Activated T-cell treated with anti-CD3 and anti-CD28 coated beads, Interleukin-2, amount 50 U/mL, for 48 hours (primary cell): Measurements from ENCODE around the gene NID1.

Source experiments
- DNase-seq, 2 experiments: peaks; one replicate each; pipeline ENCODE4 v3.0.0-alpha.2; 2020

NID1 gene

GRCh38 chr1:235952950-235953615 lies 111.8 kb downstream of the NID1 start:
- DNase-seq = no peak

GRCh38 chr1:235951661-235952060 lies 113.2 kb downstream of the NID1 start:
- no peak for DNase-seq

- no peak for DNase-seq
Observed at GRCh38 chr1:235950318-235950717, 114.6 kb downstream of the NID1 start.

- no peak for DNase-seq
Observed at GRCh38 chr1:235948774-235949427, 116.0 kb downstream of the NID1 start.

GRCh38 chr1:235947989-235948388 lies 116.9 kb downstream of the NID1 start:
- no peak for DNase-seq

GRCh38 chr1:235946571-235946981 lies 118.3 kb downstream of the NID1 start:
- no peak for DNase-seq

- no peak for DNase-seq
Observed at GRCh38 chr1:235945775-235946570, 118.9 kb downstream of the NID1 start.

GRCh38 chr1:235943581-235944114 lies 121.2 kb downstream of the NID1 start:
- DNase-seq = no peak

GRCh38 chr1:235942979-235943575 lies 121.8 kb downstream of the NID1 start:
- no peak for DNase-seq

GRCh38 chr1:235942625-235942934 lies 122.3 kb downstream of the NID1 start:
- DNase-seq = no peak

- DNase-seq = no peak
Observed at GRCh38 chr1:235941876-235942624, 122.8 kb downstream of the NID1 start.

GRCh38 chr1:235940285-235940684 lies 124.6 kb downstream of the NID1 start:
- no peak for DNase-seq

- no peak for DNase-seq
Observed at GRCh38 chr1:235939480-235939775, 125.5 kb downstream of the NID1 start.

- no peak for DNase-seq
Observed at GRCh38 chr1:235938709-235939479, 126.0 kb downstream of the NID1 start.

- no peak for DNase-seq
Observed at GRCh38 chr1:235937123-235937522, 127.8 kb downstream of the NID1 start.

GRCh38 chr1:235935235-235936225 lies 129.4 kb downstream of the NID1 start:
- DNase-seq = no peak

- no peak for DNase-seq
Observed at GRCh38 chr1:235933766-235934116, 131.1 kb downstream of the NID1 start.

- DNase-seq = no peak
Observed at GRCh38 chr1:235933017-235933765, 131.7 kb downstream of the NID1 start.

- DNase-seq = no peak
Observed at GRCh38 chr1:235932090-235932510, 132.8 kb downstream of the NID1 start.

- DNase-seq = no peak
Observed at GRCh38 chr1:235931171-235931738, 133.6 kb downstream of the NID1 start.
